Ascending aorta (tissue), 2 donors: Measurements from ENCODE around the gene TRPM3. TPM values are rescaled to one million over a fixed set of nuclear protein-coding genes. Genes with fewer than 3 reads are reported as not detected.

Experiments
- DNase-seq, 2 donors: peaks; one replicate each; pipeline ENCODE4 v3.0.0-alpha.2; 2019; ENCODE audit warnings: low spot score in 2 of 2
- H3K27ac ChIP-seq, 2 donors: fragments of 200-600 bp; sonication (generic); one replicate each; pipeline ENCODE4 v1.5.1; 2016 to 2017; ENCODE audit warnings: mild to moderate bottlenecking in 1 of 2
- H3K27me3 ChIP-seq: fragments of 200-600 bp; sonication (generic); one replicate; pipeline ENCODE4 v1.5.1; 2017
- H3K36me3 ChIP-seq, 2 donors: fragments of 200-600 bp; sonication (generic); one replicate each; pipeline ENCODE4 v1.5.1; 2016
- H3K4me1 ChIP-seq, 2 donors: fragments of 200-600 bp; sonication (generic); one replicate each; pipeline ENCODE4 v1.5.1; 2016 to 2017; ENCODE audit warnings: mild to moderate bottlenecking in 1 of 2
- H3K4me3 ChIP-seq, 2 donors: fragments of 200-600 bp; sonication (generic); one replicate each; pipeline ENCODE4 v1.5.1; 2016 to 2017; ENCODE audit warnings: mild to moderate bottlenecking in 1 of 2
- H3K9me3 ChIP-seq, 2 donors: fragments of 200-600 bp; sonication (generic); one replicate each; pipeline ENCODE4 v1.5.1; 2016
- CTCF ChIP-seq, 3 experiments: fragments of 200-600 bp in 2 of 3; fragments of 450-650 bp in 1 of 3; sonication (generic) in 2 of 3; IDR thresholded peaks; one replicate each; pipeline ENCODE4 v1.5.1; 2016 to 2019; ENCODE audit warnings: antibody characterized with exemption in 3 of 3, mild to moderate bottlenecking in 1 of 3, moderate library complexity in 1 of 3
- intact Hi-C: fragments of 100-400 bp; cut with DNase I; formaldehyde crosslinking; loops from one replicate; pipeline ENCODE4 v1.15.1; 2023
- total RNA-seq: library from RNA; depleted of rRNA; stranded (reverse); fragments of >200 nt; gene quantifications from one replicate; pipeline ENCODE4 v1.1.0, GENCODE V29; 2016

The TRPM3 gene
- total RNA-seq, 1 donor from 2014 or later = 3.3 TPM

- Histone ChIP-seq H3K9me3 (no peaks in the 10 kb centered on the region), H3K4me3 (no peak overlapping the region), H3K27me3 (no peaks in the 10 kb centered on the region), H3K4me1 (peaks cover 0 to 5% of the 10 kb centered on the region in 2 donors), H3K27ac (no peak overlapping the region), H3K36me3 (no peaks in the 10 kb centered on the region)
- DNase-seq = no peak
- intact Hi-C loops = no loop called here
- no peak for TF ChIP-seq CTCF (IDR thresholded peaks at IDR 0.05)
These were observed 171.2 kb downstream of the TRPM3 start for GRCh38 chr9:70950270-70950669.

GRCh38 chr9:70949239-70949638 is 172.2 kb downstream of the TRPM3 start:
- H3K4me1 ChIP-seq = no peaks in the 10 kb centered on the region
- no peaks in the 10 kb centered on the region for H3K27me3 ChIP-seq
- TF ChIP-seq CTCF (IDR thresholded peaks at IDR 0.05) = no peak
- no peaks in the 10 kb centered on the region for H3K36me3 ChIP-seq
- no peaks in the 10 kb centered on the region for H3K9me3 ChIP-seq
- no peak overlapping the region for H3K4me3 ChIP-seq
- intact Hi-C loops = no loop called here
- no peak for DNase-seq
- H3K27ac ChIP-seq = no peak overlapping the region

GRCh38 chr9:70948744-70949143 is 172.7 kb downstream of the TRPM3 start:
- intact Hi-C loops = no loop called here
- Histone ChIP-seq H3K27me3 (no peaks in the 10 kb centered on the region), H3K4me1 (no peaks in the 10 kb centered on the region), H3K36me3 (no peaks in the 10 kb centered on the region), H3K4me3 (no peak overlapping the region), H3K9me3 (no peaks in the 10 kb centered on the region), H3K27ac (no peak overlapping the region)
- no peak for TF ChIP-seq CTCF (IDR thresholded peaks at IDR 0.05)
- no peak for DNase-seq

GRCh38 chr9:70947511-70947910 is 173.9 kb downstream of the TRPM3 start:
- intact Hi-C loops = no loop called here
- H3K36me3 ChIP-seq = no peaks in the 10 kb centered on the region
- H3K4me3 ChIP-seq = no peak overlapping the region

GRCh38 chr9:70947086-70947485 is 174.3 kb downstream of the TRPM3 start:
- Histone ChIP-seq H3K27me3 (no peaks in the 10 kb centered on the region), H3K9me3 (no peaks in the 10 kb centered on the region), H3K36me3 (no peaks in the 10 kb centered on the region), H3K27ac (no peak overlapping the region), H3K4me3 (no peak overlapping the region), H3K4me1 (no peaks in the 10 kb centered on the region)
- no peak for TF ChIP-seq CTCF (IDR thresholded peaks at IDR 0.05)
- DNase-seq = no peak
- intact Hi-C loops = no loop called here

More at GRCh38 chr9:70947511-70947910, 173.9 kb downstream of the TRPM3 start:
- H3K9me3 ChIP-seq = no peaks in the 10 kb centered on the region
- no peaks in the 10 kb centered on the region for H3K27me3 ChIP-seq
- no peak overlapping the region for H3K27ac ChIP-seq
- no peak for DNase-seq
- H3K4me1 ChIP-seq = no peaks in the 10 kb centered on the region
- no peak for TF ChIP-seq CTCF (IDR thresholded peaks at IDR 0.05)

GRCh38 chr9:70945301-70945700 is 176.1 kb downstream of the TRPM3 start:
- no peak for DNase-seq
- Histone ChIP-seq H3K9me3 (no peaks in the 10 kb centered on the region), H3K27me3 (no peaks in the 10 kb centered on the region), H3K4me1 (no peaks in the 10 kb centered on the region), H3K36me3 (no peaks in the 10 kb centered on the region), H3K4me3 (no peak overlapping the region), H3K27ac (no peak overlapping the region)
- intact Hi-C loops = no loop called here
- no peak for TF ChIP-seq CTCF (IDR thresholded peaks at IDR 0.05)
